Fibroblast of villous mesenchyme (primary cell): ENCODE data around the gene SNRNP70. TPM values are rescaled to one million over a fixed set of nuclear protein-coding genes. Genes with fewer than 3 reads are reported as not detected.

Experiments
- DNase-seq: peaks from one replicate; pipeline ENCODE4 v3.0.0-alpha.2; 2010; ENCODE audit warnings: low read depth
- H3K4me3 ChIP-seq: 2 replicates; pipeline ENCODE4 v1.5.1; 2011; ENCODE audit warnings: low read depth, mild to moderate bottlenecking, low read length
- small RNA-seq: library from RNA; depleted of rRNA; stranded (forward); fragments of <200 nt; gene quantifications from one replicate; pipeline ENCODE3, GENCODE V24; 2012
- total RNA-seq: library from RNA; depleted of rRNA; stranded (reverse); fragments of >200 nt; gene quantifications from 2 replicates; pipeline ENCODE4 v1.2.3, GENCODE V29; 2012
- TF ChIP-seq, protein P1 (sequence below): IDR thresholded peaks from 2 replicates; pipeline ENCODE4 v1.5.1; 2012; ENCODE audit warnings: low read depth, mild to moderate bottlenecking, low read length; ENCODE audit not compliant: insufficient read depth

Gene SNRNP70
- total RNA-seq, 1 donor, result 117 TPM

DNA sequence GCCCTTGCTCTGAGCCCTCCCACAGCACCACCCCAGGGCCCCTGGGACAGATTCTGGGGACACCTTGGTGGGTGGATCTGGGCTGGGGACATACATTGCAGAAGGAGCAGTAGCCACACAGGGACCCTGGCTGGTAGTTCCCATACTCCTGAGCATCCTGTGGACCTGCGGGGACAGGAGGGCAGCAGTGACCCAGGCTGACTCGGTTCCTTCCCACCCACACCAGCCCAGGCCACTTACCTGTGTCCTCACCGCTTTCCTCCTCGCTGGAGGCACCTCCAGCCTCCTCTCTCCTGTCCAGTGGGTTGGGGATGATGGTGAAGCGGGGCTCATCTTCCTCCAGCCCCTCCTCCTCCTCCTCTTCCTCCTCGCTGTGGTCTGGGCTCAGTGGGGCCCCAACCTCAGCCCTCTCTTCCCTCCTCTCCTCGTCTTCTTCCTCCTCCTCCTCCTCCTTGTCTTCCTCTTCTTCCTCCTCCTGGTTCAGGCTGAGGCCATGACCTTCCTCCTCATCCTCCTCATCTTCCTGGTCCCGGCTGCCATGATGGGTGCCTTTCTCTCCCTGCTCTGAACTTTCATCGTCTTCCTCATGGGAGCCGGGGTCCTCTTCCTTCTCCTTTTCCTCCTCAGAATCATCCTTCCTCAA is 68.0 kb downstream of the SNRNP70 start:
- TF ChIP-seq, protein P1, sequence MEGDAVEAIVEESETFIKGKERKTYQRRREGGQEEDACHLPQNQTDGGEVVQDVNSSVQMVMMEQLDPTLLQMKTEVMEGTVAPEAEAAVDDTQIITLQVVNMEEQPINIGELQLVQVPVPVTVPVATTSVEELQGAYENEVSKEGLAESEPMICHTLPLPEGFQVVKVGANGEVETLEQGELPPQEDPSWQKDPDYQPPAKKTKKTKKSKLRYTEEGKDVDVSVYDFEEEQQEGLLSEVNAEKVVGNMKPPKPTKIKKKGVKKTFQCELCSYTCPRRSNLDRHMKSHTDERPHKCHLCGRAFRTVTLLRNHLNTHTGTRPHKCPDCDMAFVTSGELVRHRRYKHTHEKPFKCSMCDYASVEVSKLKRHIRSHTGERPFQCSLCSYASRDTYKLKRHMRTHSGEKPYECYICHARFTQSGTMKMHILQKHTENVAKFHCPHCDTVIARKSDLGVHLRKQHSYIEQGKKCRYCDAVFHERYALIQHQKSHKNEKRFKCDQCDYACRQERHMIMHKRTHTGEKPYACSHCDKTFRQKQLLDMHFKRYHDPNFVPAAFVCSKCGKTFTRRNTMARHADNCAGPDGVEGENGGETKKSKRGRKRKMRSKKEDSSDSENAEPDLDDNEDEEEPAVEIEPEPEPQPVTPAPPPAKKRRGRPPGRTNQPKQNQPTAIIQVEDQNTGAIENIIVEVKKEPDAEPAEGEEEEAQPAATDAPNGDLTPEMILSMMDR, result no peak

DNA sequence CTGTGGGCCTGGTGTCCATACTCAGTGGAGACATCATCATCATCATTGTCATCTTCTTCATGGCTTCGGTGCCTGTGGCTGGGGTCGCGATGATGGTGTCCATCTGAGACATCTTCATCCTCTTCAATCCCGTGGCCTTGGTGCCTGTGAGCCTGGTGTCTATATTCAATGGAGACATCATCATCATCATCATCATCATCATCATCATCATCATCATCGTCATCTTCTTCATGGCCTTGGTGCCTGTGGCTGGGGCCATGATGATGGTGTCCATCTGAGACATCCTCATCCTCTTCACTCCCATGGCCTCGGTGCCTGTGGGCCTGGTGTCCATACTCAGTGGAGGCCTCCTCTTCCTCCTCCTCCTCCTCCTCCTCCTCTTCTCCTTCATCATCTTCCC is 69.0 kb downstream of the SNRNP70 start:
- TF ChIP-seq, protein P1, result no peak

More for the DNA sequence above, 68.0 kb downstream of the SNRNP70 start:
- no peak for DNase-seq
- no peak overlapping the region for H3K4me3 ChIP-seq

DNA sequence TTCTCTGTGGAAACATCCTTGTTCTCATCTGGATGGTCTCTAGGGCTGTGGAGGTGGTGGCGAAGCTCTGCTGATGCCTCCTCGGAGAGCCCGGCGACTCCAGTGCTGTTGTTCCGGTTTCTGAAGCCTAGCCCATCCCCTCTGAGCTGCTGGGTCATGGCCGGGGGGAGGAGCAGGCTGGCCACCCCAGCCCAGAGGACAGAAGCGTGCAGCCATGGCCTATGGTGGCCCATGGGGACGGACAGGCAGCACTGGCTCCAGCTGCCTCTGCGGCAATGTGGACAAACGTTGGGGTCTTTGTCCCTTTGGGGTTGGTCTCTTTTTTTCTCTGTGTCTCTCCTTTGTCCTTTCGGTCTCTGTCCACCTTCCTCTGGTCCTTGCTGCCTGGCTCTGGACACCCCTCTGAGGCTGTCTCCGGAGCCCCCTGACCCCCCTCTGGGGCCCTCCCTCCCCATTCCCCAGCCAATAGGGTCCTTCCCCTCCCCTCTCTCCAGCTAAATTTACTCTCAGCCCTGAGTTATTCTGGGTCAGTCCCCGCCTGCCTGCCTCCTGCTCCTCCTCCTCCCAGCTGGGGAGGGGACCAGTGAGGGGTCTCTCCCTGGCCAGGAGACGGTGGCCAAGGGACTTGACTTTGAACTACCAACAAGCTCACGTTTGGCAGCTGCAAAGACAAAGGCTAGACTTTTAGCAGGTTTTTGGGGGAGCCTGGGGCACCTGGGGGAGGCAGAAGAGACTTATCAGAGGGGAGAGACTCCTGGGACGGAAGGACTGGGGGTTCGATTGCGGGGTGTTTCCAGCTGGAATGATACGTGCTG is 70.0 kb downstream of the SNRNP70 start, which contains the start of gene HRC:
HRC (minus strand) TSS at position 392 of the 815 bp plus-strand sequence; CDS start at position 233, 159 bp downstream.
- H3K4me3 ChIP-seq, result no peak within 1 kb of the TSS
- no peak for DNase-seq
- TF ChIP-seq, protein P1, result no peak

More for the DNA sequence above, 69.0 kb downstream of the SNRNP70 start:
- H3K4me3 ChIP-seq, result no peak overlapping the region
- DNase-seq, result no peak

DNA sequence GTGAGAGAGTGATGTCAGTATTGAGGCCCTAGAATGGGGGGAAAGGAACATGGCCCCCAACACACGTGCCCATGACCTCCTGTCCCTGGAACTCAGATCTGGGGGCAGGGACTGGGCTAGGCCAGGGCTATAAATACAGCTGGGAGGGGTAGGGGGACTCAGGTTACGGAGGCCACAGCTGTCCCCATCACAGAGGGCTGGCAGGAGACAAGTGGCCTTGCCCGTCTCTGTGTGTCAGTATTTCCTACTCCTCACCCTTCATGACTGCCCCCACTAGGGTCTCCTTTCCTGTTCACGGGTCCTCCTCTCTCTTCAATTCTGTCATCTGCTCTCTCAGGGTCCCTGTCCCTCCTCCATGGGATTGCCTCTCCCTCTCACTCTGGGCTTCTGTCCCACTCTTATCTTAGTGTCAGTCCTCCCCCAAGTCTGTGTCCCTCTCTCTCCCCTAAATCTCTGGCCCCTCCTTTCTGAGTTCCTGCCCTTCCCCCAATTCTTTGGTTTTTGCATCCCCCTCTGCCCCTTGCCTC is 70.6 kb downstream of the SNRNP70 start:
- DNase-seq, result no peak
- TF ChIP-seq, protein P1, result no peak
- no peak overlapping the region for H3K4me3 ChIP-seq

GRCh38 chr19:49157445-49158224 is 72.4 kb downstream of the SNRNP70 start, which contains the start of gene TRPM4:
TSS of gene TRPM4 (plus strand) at chr19:49157792. CDS start at chr19:49157867, 75 bp downstream.
- TF ChIP-seq, protein P1, result no peak
- H3K4me3 ChIP-seq, result peak within 1 kb of the TSS; percentile 94
- peak; percentile 73 for DNase-seq

Small RNAs within 50 kb of the gene (small RNA-seq; reads per million reads assigned to genes)
- gene RN7SL708P, result not detected

Other genes starting within 250 kb of the SNRNP70 start
- 12.2 and 13.8 TPM in 2 replicates for gene HSD17B14, start 249.0 kb upstream of the SNRNP70 start, total RNA-seq
- 6.0 and 12.2 TPM in 2 replicates for gene PLEKHA4, start 216.8 kb upstream of the SNRNP70 start, total RNA-seq
- gene PPP1R15A, start 213.0 kb upstream of the SNRNP70 start, total RNA-seq, result 63.9 and 76.0 TPM in 2 replicates
- 0.32 TPM in 1 of 2 replicates, not detected in the other for gene TULP2, start 186.7 kb upstream of the SNRNP70 start, total RNA-seq
- 139 and 154 TPM in 2 replicates for gene NUCB1, start 185.1 kb upstream of the SNRNP70 start, total RNA-seq
- gene DHDH, start 151.8 kb upstream of the SNRNP70 start, total RNA-seq, result not detected in 2 replicates
- gene BAX, start 130.6 kb upstream of the SNRNP70 start, total RNA-seq, result 65.4 and 85.9 TPM in 2 replicates
- gene FTL, start 120.1 kb upstream of the SNRNP70 start, total RNA-seq, result 2,928 and 4,150 TPM in 2 replicates
- gene GYS1, start 92.1 kb upstream of the SNRNP70 start, total RNA-seq, result 39.6 and 43.2 TPM in 2 replicates
- gene RUVBL2, start 91.6 kb upstream of the SNRNP70 start, total RNA-seq, result 162 and 176 TPM in 2 replicates
- gene LHB, start 68.4 kb upstream of the SNRNP70 start, total RNA-seq, result 0.32 TPM in 1 of 2 replicates, not detected in the other
- gene CGB3, start 61.1 kb upstream of the SNRNP70 start, total RNA-seq, result not detected in 2 replicates
- gene CGB2, start 53.6 kb upstream of the SNRNP70 start, total RNA-seq, result not detected in 2 replicates
- gene CGB1, start 48.6 kb upstream of the SNRNP70 start, total RNA-seq, result not detected in 2 replicates
- 0.32 TPM in 1 of 2 replicates, not detected in the other for gene CGB5, start 41.6 kb upstream of the SNRNP70 start, total RNA-seq
- not detected in 2 replicates for gene CGB8, start 36.3 kb upstream of the SNRNP70 start, total RNA-seq
- under 0.01 and 0.32 TPM in 2 replicates for gene CGB7, start 27.7 kb upstream of the SNRNP70 start, total RNA-seq
- not detected in 2 replicates for gene NTF4, start 20.6 kb upstream of the SNRNP70 start, total RNA-seq
- not detected in 2 replicates for gene KCNA7, start 12.8 kb upstream of the SNRNP70 start, total RNA-seq
- 4.8 and 6.5 TPM in 2 replicates for gene LIN7B, start 28.9 kb downstream of the SNRNP70 start, total RNA-seq
- 0.32 TPM in 1 of 2 replicates, not detected in the other for gene C19orf73, start 33.7 kb downstream of the SNRNP70 start, total RNA-seq
- 1.6 and 2.2 TPM in 2 replicates for gene PPFIA3, start 34.1 kb downstream of the SNRNP70 start, total RNA-seq
- gene HRC, start 69.9 kb downstream of the SNRNP70 start, total RNA-seq, result under 0.01 TPM in 1 of 2 replicates, not detected in the other
- gene TRPM4, start 72.3 kb downstream of the SNRNP70 start, total RNA-seq, result 17.3 and 18.0 TPM in 2 replicates
- gene SLC6A16, start 239.7 kb downstream of the SNRNP70 start, total RNA-seq, result 0.64 TPM in 1 of 2 replicates, not detected in the other
- gene CD37, start 250.0 kb downstream of the SNRNP70 start, total RNA-seq, result not detected in 2 replicates